Measurements from ENCODE around the gene FMNL1. TPM values are rescaled to one million over a fixed set of nuclear protein-coding genes. Genes with fewer than 3 reads are reported as not detected.
"Not testable (repeated sequence)": the region's sequence is repeated elsewhere in the genome, so short reads cannot be mapped to it uniquely, and the experiment has no call there.

FMNL1 gene
- total RNA-seq, 1 experiment from 2014 or later = 9.0 TPM

- Histone ChIP-seq H3K9me3 (0 out of 2 replicates have a peak, but pooled peaks cover 2% of the 10 kb centered on the region), H3K4me3 (no peak overlapping the region), H3K36me3 (no peaks in the 10 kb centered on the region), H3K27me3 (no peaks in the 10 kb centered on the region)
- no peak for DNase-seq
These were observed 23.3 kb downstream of the FMNL1 start for GRCh38 chr17:45244725-45245656.

DNA sequence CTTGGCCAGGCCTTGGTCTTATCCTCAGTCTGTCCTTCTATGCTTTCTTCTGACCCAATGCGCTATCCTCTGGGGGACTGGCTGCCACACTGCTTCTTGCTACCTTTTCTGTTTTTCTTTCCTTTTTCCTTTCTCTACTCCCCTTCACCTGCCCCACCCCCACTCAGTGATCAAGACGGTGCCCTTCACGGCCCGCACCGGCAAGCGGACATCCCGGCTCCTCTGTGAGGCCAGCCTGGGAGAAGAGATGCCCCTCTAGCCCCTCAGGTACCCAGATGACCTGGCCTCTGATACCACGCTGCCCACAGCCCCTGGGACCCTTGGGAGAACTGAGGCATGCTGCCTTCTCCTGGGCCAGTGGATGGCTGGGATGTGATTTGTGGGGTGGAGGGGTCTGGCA is 24.7 kb downstream of the FMNL1 start:
- Histone ChIP-seq H3K4me3 (no peak overlapping the region), H3K9me3 (peaks cover 7% of the 10 kb centered on the region; the same call in 1 of the 2 replicates), H3K36me3 (no peaks in the 10 kb centered on the region), H3K27me3 (no peaks in the 10 kb centered on the region)
- no peak for DNase-seq

GRCh38 chr17:45246861-45247428 is 25.3 kb downstream of the FMNL1 start:
- H3K27me3 ChIP-seq = no peaks in the 10 kb centered on the region
- no peak overlapping the region for H3K4me3 ChIP-seq
- DNase-seq = no peak
- H3K36me3 ChIP-seq = no peaks in the 10 kb centered on the region
- H3K9me3 ChIP-seq = peaks cover 7% of the 10 kb centered on the region; the same call in 1 of the 2 replicates

DNA sequence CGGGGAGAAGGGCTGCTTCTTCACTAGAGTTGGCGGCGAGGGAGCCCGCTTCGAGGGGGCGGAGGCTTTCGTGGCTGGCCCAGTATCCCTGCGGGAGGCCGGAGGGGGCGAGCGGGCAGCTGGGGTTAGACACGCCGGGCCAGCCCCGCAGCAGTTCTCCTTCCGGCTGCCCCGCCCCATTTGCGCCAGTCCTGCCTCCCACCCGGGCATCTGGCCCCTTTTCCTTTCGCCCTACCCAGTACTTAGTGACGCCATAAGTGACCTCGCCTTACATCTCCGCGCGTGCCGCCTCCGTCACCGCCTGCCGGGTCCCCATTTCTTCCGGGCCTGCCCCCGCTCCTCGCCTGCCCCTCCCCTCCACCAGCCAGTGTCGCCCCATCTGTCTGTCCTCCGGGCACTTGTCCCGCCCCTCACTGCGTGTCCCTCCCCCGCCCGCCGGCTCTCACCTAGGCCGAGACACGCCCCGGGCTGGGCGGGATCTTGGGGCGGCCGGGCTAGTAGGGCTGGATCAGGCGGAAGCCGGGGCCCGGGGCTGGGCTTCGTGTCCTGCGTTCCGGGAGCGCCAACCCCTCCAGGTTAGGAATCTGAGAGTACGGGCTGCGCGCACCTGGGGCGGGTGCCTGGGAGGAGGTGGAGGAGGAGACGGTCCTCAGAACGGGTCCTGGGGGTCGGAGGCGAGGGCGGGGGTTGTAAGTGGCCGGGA is 25.9 kb downstream of the FMNL1 start:
- Histone ChIP-seq H3K9me3 (peaks cover 7% of the 10 kb centered on the region; the same call in 1 of the 2 replicates), H3K27me3 (no peaks in the 10 kb centered on the region), H3K4me3 (no peak overlapping the region), H3K36me3 (no peaks in the 10 kb centered on the region)
- no peak for DNase-seq

GRCh38 chr17:45248132-45248957 is 26.7 kb downstream of the FMNL1 start:
- DNase-seq = no peak
- Histone ChIP-seq H3K9me3 (peaks cover 7% of the 10 kb centered on the region; the same call in 1 of the 2 replicates), H3K36me3 (no peaks in the 10 kb centered on the region), H3K4me3 (no peak overlapping the region), H3K27me3 (no peaks in the 10 kb centered on the region)

DNA sequence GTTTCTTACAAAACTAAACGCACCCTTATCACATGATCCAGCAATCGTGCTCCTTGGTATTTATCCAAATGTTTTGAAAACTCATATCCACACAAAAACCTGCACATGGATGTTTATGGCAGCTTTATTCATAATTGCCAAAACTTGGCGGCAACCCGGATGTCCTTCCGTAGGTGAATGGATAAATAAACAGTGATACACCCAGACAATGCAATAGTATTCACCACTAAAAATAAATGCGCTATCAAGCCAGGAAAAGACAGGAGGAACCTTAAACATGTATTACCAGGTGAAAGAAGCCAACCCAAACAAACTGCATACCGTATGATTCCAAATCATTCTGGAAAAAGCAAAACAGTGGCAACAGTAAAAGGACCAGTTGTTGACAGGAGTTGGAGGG is 30.2 kb downstream of the FMNL1 start:
- H3K36me3 ChIP-seq = no peaks in the 10 kb centered on the region
- H3K27me3 ChIP-seq = no peaks in the 10 kb centered on the region
- no peak for DNase-seq
- peaks cover 7% of the 10 kb centered on the region; the same call in 1 of the 2 replicates for H3K9me3 ChIP-seq
- H3K4me3 ChIP-seq = no peak overlapping the region

DNA sequence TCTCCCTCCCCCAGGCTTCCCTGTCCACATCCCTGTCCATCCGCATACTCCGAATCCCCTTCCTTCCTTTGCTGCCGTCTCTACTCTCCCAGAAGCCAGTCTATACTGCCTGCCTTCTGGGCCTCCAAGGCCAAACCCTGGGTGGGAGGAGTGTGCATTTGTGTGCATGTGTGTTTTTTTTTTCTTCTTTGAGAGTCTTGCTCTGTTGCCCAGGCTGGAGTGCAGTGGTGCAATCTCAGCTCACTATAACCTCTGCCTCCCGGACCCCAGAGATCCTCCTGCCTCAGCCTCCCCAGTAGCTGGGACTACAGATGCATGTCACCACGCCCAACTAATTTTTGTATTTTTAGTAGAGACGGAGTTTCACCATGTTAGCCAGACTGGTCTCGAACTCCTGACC is 31.6 kb downstream of the FMNL1 start:
- DNase-seq, H3K27me3 ChIP-seq, H3K9me3 ChIP-seq, H3K36me3 ChIP-seq, H3K4me3 ChIP-seq: not testable (repeated sequence)

DNA sequence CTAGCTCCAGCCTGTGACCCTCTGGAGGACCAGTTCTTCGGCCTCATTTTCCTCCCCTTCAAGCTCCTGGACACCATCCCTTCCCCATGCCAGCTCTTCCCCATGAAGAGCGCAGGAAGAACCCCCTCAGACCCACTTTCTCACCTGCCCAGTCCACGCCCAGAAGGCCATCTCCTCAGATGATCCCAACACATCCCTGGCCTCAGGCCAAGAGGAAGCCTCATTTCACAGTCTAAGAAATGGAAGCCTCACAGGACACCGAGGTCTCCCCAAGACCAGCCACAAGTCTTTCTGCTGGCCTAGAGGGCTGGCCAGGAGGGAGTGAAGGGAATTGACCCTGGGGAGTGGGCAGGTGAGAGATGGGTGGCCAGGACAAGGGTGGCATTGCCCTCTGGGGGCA is 32.2 kb downstream of the FMNL1 start:
- no peak for DNase-seq
- no peaks in the 10 kb centered on the region for H3K27me3 ChIP-seq
- H3K36me3 ChIP-seq = no peaks in the 10 kb centered on the region
- no peak overlapping the region for H3K4me3 ChIP-seq
- peaks cover 7% of the 10 kb centered on the region; the same call in 1 of the 2 replicates for H3K9me3 ChIP-seq

DNA sequence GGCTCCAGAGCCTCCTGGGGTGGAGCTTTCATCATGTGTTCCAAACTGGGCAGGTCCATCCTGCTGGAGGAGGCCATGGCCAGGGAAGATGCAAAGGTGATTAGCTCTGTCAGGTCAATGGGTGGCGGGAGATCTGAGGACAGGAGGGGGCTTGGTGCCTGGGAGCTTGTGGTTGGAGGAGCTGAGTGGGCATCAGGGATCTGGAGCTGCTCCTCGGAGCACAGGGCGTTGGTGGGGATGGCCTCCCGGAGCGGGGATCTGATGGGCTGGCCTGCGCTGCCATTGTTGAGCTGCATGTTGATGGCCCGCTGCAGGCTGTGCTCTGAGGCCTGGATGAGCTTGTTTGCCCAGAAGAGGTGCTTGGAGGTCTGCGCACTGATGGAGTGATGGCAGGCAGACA is 33.7 kb downstream of the FMNL1 start:
- H3K4me3 ChIP-seq = no peak overlapping the region
- no peak for DNase-seq
- H3K27me3 ChIP-seq = no peaks in the 10 kb centered on the region
- H3K36me3 ChIP-seq = no peaks in the 10 kb centered on the region
- H3K9me3 ChIP-seq = peaks cover 5% of the 10 kb centered on the region; the same call in 1 of the 2 replicates

DNA sequence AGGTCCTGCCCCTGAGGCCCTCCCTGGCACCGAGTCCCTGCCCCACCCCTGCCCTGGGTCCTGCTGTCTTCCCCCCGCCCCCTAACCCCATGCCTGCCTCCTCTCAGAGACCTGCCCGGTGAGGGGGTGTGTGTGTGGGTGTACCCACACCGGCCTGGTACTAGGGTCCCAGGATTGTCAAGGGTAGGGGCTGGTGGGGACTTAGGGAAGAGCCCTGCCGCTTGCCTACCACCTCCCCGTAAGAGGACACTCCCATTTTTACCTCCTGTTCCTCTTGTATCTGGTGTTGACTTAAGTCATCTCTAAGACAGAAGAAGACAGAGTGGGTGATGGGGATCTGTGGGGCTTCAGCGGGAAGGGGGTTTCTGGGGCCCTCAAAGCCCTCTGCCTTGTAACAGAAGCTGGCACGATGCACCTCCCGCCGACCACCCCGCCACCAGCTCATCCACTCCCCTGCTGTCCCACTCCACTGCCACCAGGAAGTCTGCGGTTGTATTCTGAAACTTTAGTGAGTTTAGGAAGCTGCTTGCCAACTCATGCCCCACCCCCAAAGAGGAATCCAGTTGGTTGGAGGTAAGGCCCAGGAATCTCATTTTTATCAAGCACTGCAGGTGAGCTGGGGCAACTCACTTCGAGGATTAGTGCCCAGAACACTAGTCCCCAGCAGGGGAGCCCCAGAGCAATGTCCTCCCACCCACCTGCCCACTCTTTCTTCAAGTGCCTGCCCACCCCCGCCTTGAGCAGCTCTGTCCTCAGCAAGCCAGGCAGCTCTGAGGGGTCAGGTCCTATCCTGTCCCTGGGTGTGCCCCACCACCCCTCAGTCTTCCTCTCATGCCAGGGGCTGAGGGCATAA is 34.7 kb downstream of the FMNL1 start:
- H3K9me3 ChIP-seq = no peaks in the 10 kb centered on the region
- DNase-seq = no peak
- H3K4me3 ChIP-seq = no peak overlapping the region
- H3K27me3 ChIP-seq = no peaks in the 10 kb centered on the region
- H3K36me3 ChIP-seq = peaks cover 4% of the 10 kb centered on the region; the same call in 1 of the 2 replicates

GRCh38 chr17:45257115-45257514 is 35.4 kb downstream of the FMNL1 start:
- no peak for DNase-seq
- H3K27me3 ChIP-seq = no peaks in the 10 kb centered on the region
- no peaks in the 10 kb centered on the region for H3K9me3 ChIP-seq
- H3K36me3 ChIP-seq = peaks cover 12% of the 10 kb centered on the region
- H3K4me3 ChIP-seq = no peak overlapping the region

- H3K4me3 ChIP-seq = no peak overlapping the region
- no peak for DNase-seq
- peaks cover 30% of the 10 kb centered on the region for H3K36me3 ChIP-seq
- no peaks in the 10 kb centered on the region for H3K9me3 ChIP-seq
- H3K27me3 ChIP-seq = no peaks in the 10 kb centered on the region
These were observed 37.3 kb downstream of the FMNL1 start for GRCh38 chr17:45258981-45259380.

GRCh38 chr17:45260204-45260783 is 38.6 kb downstream of the FMNL1 start:
- Histone ChIP-seq H3K9me3 (no peaks in the 10 kb centered on the region), H3K4me3 (no peak overlapping the region), H3K27me3 (no peaks in the 10 kb centered on the region), H3K36me3 (peaks cover 44% of the 10 kb centered on the region)
- DNase-seq = peak; percentile 60

GRCh38 chr17:45261577-45262515 is 40.2 kb downstream of the FMNL1 start, which contains the start of gene SPATA32:
Gene SPATA32, minus strand, starts transcription at chr17:45262094. Its CDS starts 78 bp downstream, at chr17:45262016.
- peaks cover 56% of the 10 kb centered on the region for H3K36me3 ChIP-seq
- no peak for DNase-seq

More at GRCh38 chr17:45261577-45262515, 40.2 kb downstream of the FMNL1 start, which contains the start of gene SPATA32:
- no peaks in the 10 kb centered on the region for H3K27me3 ChIP-seq
- no peak within 1 kb of the TSS for H3K4me3 ChIP-seq
- no peaks in the 10 kb centered on the region for H3K9me3 ChIP-seq
